ENCODE measurements around the gene HPCAL1. TPM values are rescaled to one million over a fixed set of nuclear protein-coding genes. Genes with fewer than 3 reads are reported as not detected.

The HPCAL1 gene
- total RNA-seq, 1 experiment from 2014 or later = 26.9 TPM

- Mint-ChIP-seq H3K4me3 (ENCODE audit: unreplicated experiment) (no peak overlapping the region), H3K27me3 (ENCODE audit: insufficient read depth, unreplicated experiment) (no peaks in the 10 kb centered on the region), H3K4me1 (ENCODE audit: low read depth, unreplicated experiment) (peaks cover 55% of the 10 kb centered on the region), H3K36me3 (ENCODE audit: insufficient read depth, unreplicated experiment) (peaks cover 8% of the 10 kb centered on the region), H3K27ac (ENCODE audit: unreplicated experiment) (peak overlapping the region; percentile 17), H3K9me3 (ENCODE audit: unreplicated experiment) (no peaks in the 10 kb centered on the region)
- no TSS peak for BruUV-seq (replicated peaks)
- peaks cover 3% of the 10 kb centered on the region; the same call in 1 of the 2 replicates for H3K36me3 ChIP-seq (ENCODE audit: control insufficient read depth, insufficient read depth, low read length)
- H3K4me1 ChIP-seq = peaks cover 68% of the 10 kb centered on the region
- H3K27me3 ChIP-seq (replicated peaks; ENCODE audit: control insufficient read depth, insufficient read depth, low read length) = no peaks in the 10 kb centered on the region
- no peak for TF ChIP-seq CTCF (IDR thresholded peaks at IDR 0.05; ENCODE audit: insufficient read depth in 1 of 2, low read depth in 1 of 2, low read length in 1 of 2, severe bottlenecking in 1 of 2, unreplicated experiment in 1 of 2)
- intact Hi-C loops (cut with micrococcal nuclease; ENCODE audit: unreplicated experiment) = loop anchor here (5.0 kb wide), 1 partner anchor 80 kb away; no protein-coding TSS in a partner anchor
- no peak overlapping the region for H3K4me3 ChIP-seq (ENCODE audit: low read depth, low read length)
- POLR2A ChIA-PET = interaction anchor here (1.1 kb wide), 1 partner anchor 23 kb away, joined by 3 read pairs; no protein-coding TSS in a partner anchor
- H3K9me3 ChIP-seq = 0 out of 2 replicates have a peak, but pooled peaks cover 3% of the 10 kb centered on the region
- DNase-seq = no peak
- CTCF ChIA-PET = interaction anchor here (1.7 kb wide), 1 partner anchor 82 kb away, joined by 9 read pairs; no protein-coding TSS in a partner anchor
These were observed 24.2 kb downstream of the HPCAL1 start for GRCh38 chr2:10326707-10327594.

DNA sequence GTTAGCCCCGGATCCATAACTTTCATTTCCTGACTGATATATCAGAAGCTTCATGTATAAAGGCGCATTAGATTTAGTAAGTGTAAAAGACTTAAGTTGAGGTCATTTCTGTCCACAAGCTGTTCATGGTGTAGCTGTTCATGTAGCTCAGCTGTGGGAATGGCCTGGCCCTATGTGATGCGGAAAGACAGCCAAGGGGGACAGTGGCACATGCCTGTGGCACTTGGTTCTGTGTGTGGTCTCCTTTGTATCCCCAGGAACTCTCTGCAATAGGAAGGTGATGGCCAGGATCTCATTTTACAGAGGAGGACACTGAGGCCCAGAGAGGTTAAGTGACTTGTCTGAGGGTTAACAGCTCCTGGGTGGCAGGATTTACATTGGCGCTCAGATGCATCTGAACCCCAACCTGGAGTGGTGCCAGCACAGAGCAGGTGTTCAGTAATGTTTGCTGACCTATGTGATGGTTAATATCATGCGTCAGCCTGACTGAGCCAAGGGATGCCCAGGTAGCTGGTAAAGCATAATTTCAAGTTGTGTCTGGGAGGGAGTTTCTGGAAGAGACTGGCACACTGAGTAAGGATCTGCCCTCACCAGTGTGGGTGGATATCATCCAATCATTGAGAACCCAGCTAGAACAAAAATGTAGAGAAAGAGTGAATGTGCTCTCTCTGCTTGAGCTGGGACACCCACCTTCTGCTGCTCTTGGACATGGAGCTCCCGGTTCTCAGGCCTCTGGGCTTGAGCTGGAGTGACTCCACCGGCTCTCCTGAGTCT lies 25.4 kb downstream of the HPCAL1 start:
- H3K4me1 Mint-ChIP-seq (ENCODE audit: low read depth, unreplicated experiment) = peaks cover 52% of the 10 kb centered on the region
- Histone ChIP-seq H3K27me3 (replicated peaks; ENCODE audit: control insufficient read depth, insufficient read depth, low read length) (no peaks in the 10 kb centered on the region), H3K4me3 (ENCODE audit: low read depth, low read length) (no peak overlapping the region), H3K36me3 (ENCODE audit: control insufficient read depth, insufficient read depth, low read length) (no peaks in the 10 kb centered on the region), H3K9me3 (no peaks in the 10 kb centered on the region), H3K4me1 (peaks cover 60% of the 10 kb centered on the region)
- no peak overlapping the region for H3K4me3 Mint-ChIP-seq (ENCODE audit: unreplicated experiment)
- H3K27me3 Mint-ChIP-seq (ENCODE audit: insufficient read depth, unreplicated experiment) = no peaks in the 10 kb centered on the region
- intact Hi-C loops (cut with micrococcal nuclease; ENCODE audit: unreplicated experiment) = loop anchor here (5.0 kb wide), 1 partner anchor 79 kb away; no protein-coding TSS in a partner anchor
- no peaks in the 10 kb centered on the region for H3K9me3 Mint-ChIP-seq (ENCODE audit: unreplicated experiment)
- CTCF ChIA-PET = interaction anchor here (0.8 to 1.7 kb wide), 2 partner anchors 41 to 80 kb away, joined by 3 to 9 read pairs; no protein-coding TSS in a partner anchor
- TF ChIP-seq CTCF (IDR thresholded peaks at IDR 0.05; ENCODE audit: insufficient read depth in 1 of 2, low read depth in 1 of 2, low read length in 1 of 2, severe bottlenecking in 1 of 2, unreplicated experiment in 1 of 2) = no peak
- H3K36me3 Mint-ChIP-seq (ENCODE audit: insufficient read depth, unreplicated experiment) = peaks cover 8% of the 10 kb centered on the region
- BruUV-seq (replicated peaks) = no TSS peak
- DNase-seq = no peak
- POLR2A ChIA-PET = interaction anchor here (1.1 kb wide), 1 partner anchor 24 kb away, joined by 3 read pairs; no protein-coding TSS in a partner anchor
- H3K27ac Mint-ChIP-seq (ENCODE audit: unreplicated experiment) = no peak overlapping the region

Data from Caco-2 (cell line).